Kidney (tissue), 14 donors: ENCODE measurements around the gene CCDC197. TPM values are rescaled to one million over a fixed set of nuclear protein-coding genes. Genes with fewer than 3 reads are reported as not detected.

ENCODE experiments used
- DNase-seq, 5 donors: peaks; one replicate each; pipeline ENCODE4 v3.0.0-alpha.2; 2013 to 2020
- FAIRE-seq: peaks from 2 replicates; lab custom pipeline; 2012; peaks lifted over from hg19 to GRCh38; lab: Jason Lieb, UNC
- H3K27ac ChIP-seq, 2 donors: one replicate each; pipeline ENCODE4 v1.7.0; 2013; ENCODE audit warnings: low read depth in 2 of 2, low read length in 2 of 2, inconsistent platforms in 1 of 2
- H3K27me3 ChIP-seq: one replicate; pipeline ENCODE4 v1.7.1; 2013; ENCODE audit warnings: low read length, inconsistent platforms; ENCODE audit not compliant: control insufficient read depth, insufficient read depth
- H3K36me3 ChIP-seq, 3 donors: one replicate each; pipeline versions ENCODE4 v1.7.0 to v1.7.1; 2013; ENCODE audit warnings: low read length in 3 of 3, control low read depth in 1 of 3, inconsistent platforms in 1 of 3; ENCODE audit not compliant: insufficient read depth in 3 of 3, control insufficient read depth in 2 of 3
- H3K4me1 ChIP-seq, 3 donors: one replicate each; pipeline versions ENCODE4 v1.7.0 to v1.7.1; 2013; ENCODE audit warnings: low read length in 3 of 3, inconsistent platforms in 1 of 3, low read depth in 1 of 3; ENCODE audit not compliant: control insufficient read depth in 2 of 3, insufficient read depth in 2 of 3
- H3K4me3 ChIP-seq, 3 donors: one replicate each; pipeline versions ENCODE4 v1.7.0 to v1.8.1; 2013; ENCODE audit warnings: low read length in 3 of 3, control low read depth in 1 of 3, inconsistent platforms in 1 of 3
- H3K9ac ChIP-seq, 3 donors: one replicate each; pipeline versions ENCODE4 v1.7.0 to v1.7.1; 2013; ENCODE audit warnings: low read length in 3 of 3, control low read depth in 1 of 3, inconsistent platforms in 1 of 3
- H3K9me3 ChIP-seq, 3 donors: one replicate each; pipeline versions ENCODE4 v1.7.0 to v1.7.1; 2013; ENCODE audit warnings: low read length in 3 of 3, control low read depth in 1 of 3, inconsistent platforms in 1 of 3; ENCODE audit not compliant: control insufficient read depth in 2 of 3, insufficient read depth in 1 of 3
- intact Hi-C: fragments of 100-400 bp; cut with DNase I; formaldehyde crosslinking; loops from one replicate; pipeline ENCODE4 v1.11.1; 2022
- polyA plus RNA-seq: library from polyadenylated mRNA; stranded (reverse); fragments of 350-450 nt; fragmentation: Illumina TruSeq; extraction: RNeasy Lipid Tissue Mini Kit (QIAGEN cat#74804); gene quantifications from one replicate; pipeline ENCODE4 v1.2.3, GENCODE V29; 2014; ENCODE audit warnings: low read depth, low replicate concordance; ENCODE audit not compliant: insufficient read depth
- total RNA-seq: library from RNA; stranded (reverse); fragmentation: NEBNext Ultra II Directional; extraction: Animal tissue kit (Norgen Biotek cat#: 25700); gene quantifications from one replicate; pipeline ENCODE4 v1.2.1, GENCODE V29; 2021
- TF ChIP-seq, protein P1 (sequence below): IDR thresholded peaks from 3 replicates; pipeline ENCODE4 v1.5.1; 2012; ENCODE audit warnings: mild to moderate bottlenecking, moderate library complexity, borderline replicate concordance; ENCODE audit not compliant: insufficient read depth; ENCODE audit errors: extremely low read depth
- donor health status: control.
- donor health status: control.
- donor health status: control.
- donor health status: control.
- donor health status: control.
- donor health status: DM: yes; HTN: yes; CAD: no.
- donor health status: Normal renal cell carcinoma (clear cell type).

Gene CCDC197
- total and polyA plus RNA-seq, 2 donors from 2014 or later = not detected

- DNase-seq = no peak
- no peak overlapping the region for H3K27ac ChIP-seq
- intact Hi-C loops = no loop called here
- TF ChIP-seq, protein P1, sequence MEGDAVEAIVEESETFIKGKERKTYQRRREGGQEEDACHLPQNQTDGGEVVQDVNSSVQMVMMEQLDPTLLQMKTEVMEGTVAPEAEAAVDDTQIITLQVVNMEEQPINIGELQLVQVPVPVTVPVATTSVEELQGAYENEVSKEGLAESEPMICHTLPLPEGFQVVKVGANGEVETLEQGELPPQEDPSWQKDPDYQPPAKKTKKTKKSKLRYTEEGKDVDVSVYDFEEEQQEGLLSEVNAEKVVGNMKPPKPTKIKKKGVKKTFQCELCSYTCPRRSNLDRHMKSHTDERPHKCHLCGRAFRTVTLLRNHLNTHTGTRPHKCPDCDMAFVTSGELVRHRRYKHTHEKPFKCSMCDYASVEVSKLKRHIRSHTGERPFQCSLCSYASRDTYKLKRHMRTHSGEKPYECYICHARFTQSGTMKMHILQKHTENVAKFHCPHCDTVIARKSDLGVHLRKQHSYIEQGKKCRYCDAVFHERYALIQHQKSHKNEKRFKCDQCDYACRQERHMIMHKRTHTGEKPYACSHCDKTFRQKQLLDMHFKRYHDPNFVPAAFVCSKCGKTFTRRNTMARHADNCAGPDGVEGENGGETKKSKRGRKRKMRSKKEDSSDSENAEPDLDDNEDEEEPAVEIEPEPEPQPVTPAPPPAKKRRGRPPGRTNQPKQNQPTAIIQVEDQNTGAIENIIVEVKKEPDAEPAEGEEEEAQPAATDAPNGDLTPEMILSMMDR = no peak
- FAIRE-seq = no peak
- H3K4me1 ChIP-seq = no peaks in the 10 kb centered on the region
- no peak overlapping the region for H3K4me3 ChIP-seq
- H3K9ac ChIP-seq = no peak overlapping the region
- no peaks in the 10 kb centered on the region for H3K36me3 ChIP-seq
- no peaks in the 10 kb centered on the region for H3K27me3 ChIP-seq
- H3K9me3 ChIP-seq = no peaks in the 10 kb centered on the region
These were observed 21.2 kb downstream of the CCDC197 start for GRCh38 chr14:94018308-94018707.

DNA sequence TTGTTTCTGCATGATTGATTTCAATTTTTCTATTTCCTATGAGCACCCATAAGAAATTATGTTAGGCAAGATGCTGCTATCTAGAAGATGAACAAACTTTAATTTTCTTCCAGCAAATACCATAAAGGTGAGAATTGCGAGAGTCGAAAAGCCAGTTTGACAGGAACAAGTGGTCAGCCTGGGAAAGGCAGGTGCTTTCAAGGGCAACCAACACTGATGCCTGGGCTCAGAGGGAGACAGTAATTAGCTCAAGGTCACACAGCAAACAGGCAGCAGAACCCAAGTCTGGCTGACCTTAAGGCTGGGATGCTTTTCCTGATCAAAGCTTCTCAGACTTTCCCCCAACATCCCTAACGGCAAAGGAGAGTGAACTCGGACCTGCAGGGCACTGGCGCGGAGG, 22.2 kb downstream of the CCDC197 start:
- Histone ChIP-seq H3K36me3 (no peaks in the 10 kb centered on the region), H3K4me1 (no peaks in the 10 kb centered on the region), H3K9ac (no peak overlapping the region), H3K27me3 (no peaks in the 10 kb centered on the region), H3K9me3 (no peaks in the 10 kb centered on the region), H3K27ac (no peak overlapping the region), H3K4me3 (no peak overlapping the region)
- intact Hi-C loops = no loop called here
- FAIRE-seq (no peak), DNase-seq (no peak)
- TF ChIP-seq, protein P1 = no peak

DNA sequence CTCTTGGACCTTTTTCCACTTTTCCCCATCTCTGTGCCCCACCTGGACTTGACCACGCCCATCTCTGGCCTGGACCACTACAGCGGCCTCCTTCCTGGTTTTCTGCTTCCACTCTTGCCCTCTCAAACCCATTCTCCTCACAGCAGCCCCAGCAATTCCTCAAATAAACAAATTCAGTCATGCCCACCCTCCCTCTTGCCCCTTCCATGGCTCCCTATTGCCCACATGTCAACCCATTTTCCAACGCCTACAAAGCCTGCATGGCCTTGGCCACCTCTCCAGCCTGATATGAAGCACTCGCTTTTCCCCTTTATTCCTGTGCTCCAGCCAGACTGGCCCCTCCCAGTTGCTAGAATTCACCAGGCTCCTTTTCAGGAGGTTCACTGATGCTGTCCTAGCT, 23.2 kb downstream of the CCDC197 start:
- FAIRE-seq (no peak), DNase-seq (no peak)

More for the DNA sequence above, 23.2 kb downstream of the CCDC197 start:
- Histone ChIP-seq H3K4me1 (no peaks in the 10 kb centered on the region), H3K9ac (no peak overlapping the region), H3K9me3 (no peaks in the 10 kb centered on the region), H3K36me3 (no peaks in the 10 kb centered on the region), H3K4me3 (no peak overlapping the region), H3K27me3 (no peaks in the 10 kb centered on the region), H3K27ac (no peak overlapping the region)
- intact Hi-C loops = no loop called here
- TF ChIP-seq, protein P1 = no peak
